H4 (cell line): Measurements from ENCODE around the gene GNRH2. TPM values are rescaled to one million over a fixed set of nuclear protein-coding genes. Genes with fewer than 3 reads are reported as not detected.
"Not testable (repeated sequence)": the region's sequence is repeated elsewhere in the genome, so short reads cannot be mapped to it uniquely, and the experiment has no call there.

Source experiments
- DNase-seq: peaks from one replicate; pipeline ENCODE4 v3.0.0-alpha.2; 2015; ENCODE audit warnings: low spot score
- total RNA-seq: library from RNA; depleted of rRNA; stranded (reverse); fragments of >200 nt; shearing (Covaris generic); gene quantifications from 2 replicates; pipeline ENCODE4 v1.2.3, GENCODE V29; 2014; rRNA removed

Gene GNRH2
- not detected in 2 replicates for total RNA-seq

- no peak for DNase-seq
Observed at GRCh38 chr20:3043322-3043721, at the start of gene GNRH2. Gene GNRH2, plus strand, starts transcription at chr20:3043622. Its CDS starts 793 bp downstream, at chr20:3044415.

GRCh38 chr20:2995796-2996195 is 47.6 kb upstream of the GNRH2 start:
- DNase-seq = no peak

GRCh38 chr20:2998728-2999127 is 44.7 kb upstream of the GNRH2 start:
- no peak for DNase-seq

GRCh38 chr20:3000852-3001523 is 42.4 kb upstream of the GNRH2 start:
- peak; percentile 21 for DNase-seq

GRCh38 chr20:3003416-3003815 is 40.0 kb upstream of the GNRH2 start:
- DNase-seq = no peak

- DNase-seq = no peak
Observed at GRCh38 chr20:3010985-3011723, 32.3 kb upstream of the GNRH2 start.

- DNase-seq = no peak
Observed at GRCh38 chr20:3011752-3012151, 31.7 kb upstream of the GNRH2 start.

GRCh38 chr20:3013771-3014170 is 29.7 kb upstream of the GNRH2 start:
- no peak for DNase-seq

- DNase-seq = no peak
Observed at GRCh38 chr20:3014179-3014578, 29.2 kb upstream of the GNRH2 start.

- no peak for DNase-seq
Observed at GRCh38 chr20:3014662-3015061, 28.8 kb upstream of the GNRH2 start.

- not testable (repeated sequence) for DNase-seq
Observed at GRCh38 chr20:3015302-3015701, 28.1 kb upstream of the GNRH2 start.

GRCh38 chr20:3021327-3021726 is 22.1 kb upstream of the GNRH2 start:
- DNase-seq = no peak

GRCh38 chr20:3021777-3022176 is 21.6 kb upstream of the GNRH2 start:
- DNase-seq = no peak

GRCh38 chr20:3022559-3023490 is 20.6 kb upstream of the GNRH2 start:
- not testable (repeated sequence) for DNase-seq

GRCh38 chr20:3027987-3028386 is 15.4 kb upstream of the GNRH2 start:
- DNase-seq = no peak

- DNase-seq = no peak
Observed at GRCh38 chr20:3031524-3032147, 11.8 kb upstream of the GNRH2 start.

- DNase-seq = no peak
Observed at GRCh38 chr20:3032624-3033023, 10.8 kb upstream of the GNRH2 start.

GRCh38 chr20:3037654-3038053 is 5.8 kb upstream of the GNRH2 start:
- no peak for DNase-seq

- no peak for DNase-seq
Observed at GRCh38 chr20:3038454-3038853, 5.0 kb upstream of the GNRH2 start.

GRCh38 chr20:3039426-3039825 is 4.0 kb upstream of the GNRH2 start:
- no peak for DNase-seq

GRCh38 chr20:3040086-3040485 is 3.3 kb upstream of the GNRH2 start:
- DNase-seq = no peak
